Ovary (tissue), 9 donors: ENCODE data around the gene HSPA12A. TPM values are rescaled to one million over a fixed set of nuclear protein-coding genes. Genes with fewer than 3 reads are reported as not detected.
A peak's percentile ranks its signal among the peaks of the same experiment; 100 is the strongest.

Experiments
- DNase-seq, 5 donors: peaks; one replicate each; pipeline ENCODE4 v3.0.0-alpha.2; 2019 to 2020
- H3K27ac ChIP-seq, 2 donors: fragments of 200-600 bp; one replicate each; pipeline versions ENCODE4 v1.5.1 to v1.8.0; 2019 to 2022
- H3K27me3 ChIP-seq: fragments of 200-600 bp; one replicate; pipeline ENCODE4 v1.8.0; 2022
- H3K36me3 ChIP-seq: fragments of 200-600 bp; sonication (generic); one replicate; pipeline ENCODE4 v1.5.1; 2019
- H3K4me1 ChIP-seq: one replicate; pipeline ENCODE4 v1.8.1; 2013; ENCODE audit warnings: mild to moderate bottlenecking, moderate library complexity; ENCODE audit not compliant: insufficient read depth
- H3K4me3 ChIP-seq: fragments of 200-600 bp; sonication (generic); one replicate; pipeline ENCODE4 v1.5.1; 2017
- H3K9me3 ChIP-seq, 2 donors: fragments of 200-600 bp in 1 of 2; sonication (generic) in 1 of 2; one replicate each; pipeline versions ENCODE4 v1.5.1 to v1.8.1; 2013 to 2019; ENCODE audit warnings: mild to moderate bottlenecking in 1 of 2, moderate library complexity in 1 of 2
- EP300 ChIP-seq: sonication (generic); formaldehyde crosslinking; IDR thresholded peaks from one replicate; pipeline ENCODE4 v1.6.1; 2017; ENCODE audit warnings: antibody characterized with exemption
- POLR2A ChIP-seq: fragments of 450-650 bp; IDR thresholded peaks from one replicate; pipeline ENCODE4 v1.6.1; 2017; ENCODE audit warnings: antibody characterized with exemption, mild to moderate bottlenecking, moderate library complexity
- WGBS, 3 donors: extraction: QIAGEN DNeasy Blood & Tissue Kit in 1 of 3; methylation state at CpG; one replicate each; pipeline versions ENCODE4 v1.1.5 to v1.1.7; 2013 to 2017; 5-methylcytosine and 5-hydroxymethylcytosine counted together
- intact Hi-C, 4 donors: fragments of 100-400 bp; cut with DNase I; formaldehyde crosslinking; loops; one replicate each; pipeline versions ENCODE4 v1.11.0 to v1.15.1; 2022 to 2023
- polyA plus RNA-seq, 2 donors: library from polyadenylated mRNA; stranded (reverse); fragments of 200-250 nt in 1 of 2; fragments of 350-450 nt in 1 of 2; fragmentation: Illumina TruSeq in 1 of 2; extraction: RNeasy Lipid Tissue Mini Kit (QIAGEN cat#74804) in 1 of 2; gene quantifications; one replicate each; pipeline ENCODE4 v1.2.3, GENCODE V29; 2013 to 2014
- total RNA-seq, 7 donors: library from RNA; depleted of rRNA in 2 of 7; stranded (reverse); fragments of >200 nt in 2 of 7; fragmentation: NEBNext Ultra II Directional in 3 of 7; extraction: Animal tissue kit (Norgen Biotek cat#: 25700) in 3 of 7; gene quantifications; one replicate each; pipeline versions ENCODE4 v1.1.0 to v1.2.4, GENCODE V29; 2016 to 2023
- TF ChIP-seq, protein P1 (sequence below), 3 donors: fragments of 450-650 bp in 2 of 3; fragments of 200-600 bp in 1 of 3; IDR thresholded peaks; one replicate each; pipeline versions ENCODE4 v1.5.1 to v1.8.0; 2016 to 2022; ENCODE audit warnings: antibody characterized with exemption in 3 of 3, mild to moderate bottlenecking in 1 of 3
- donor health status: DM: no; HTN: no; CAD: no; lungs with moderate emphysema.
- donor health status: DM: no; HTN: no; CAD: no.
- donor health status: Bipolar disorder and iron deficiency.
- donor health status: DM: yes; HTN: yes; CAD: no.
- donor health status: DM: no; HTN: no; CAD: no.
- donor health status: DM: yes; HTN: yes; CAD: no.

HSPA12A gene
- total and polyA plus RNA-seq, 9 donors: 16.0 to 47.5 (median 36.4) TPM

DNA sequence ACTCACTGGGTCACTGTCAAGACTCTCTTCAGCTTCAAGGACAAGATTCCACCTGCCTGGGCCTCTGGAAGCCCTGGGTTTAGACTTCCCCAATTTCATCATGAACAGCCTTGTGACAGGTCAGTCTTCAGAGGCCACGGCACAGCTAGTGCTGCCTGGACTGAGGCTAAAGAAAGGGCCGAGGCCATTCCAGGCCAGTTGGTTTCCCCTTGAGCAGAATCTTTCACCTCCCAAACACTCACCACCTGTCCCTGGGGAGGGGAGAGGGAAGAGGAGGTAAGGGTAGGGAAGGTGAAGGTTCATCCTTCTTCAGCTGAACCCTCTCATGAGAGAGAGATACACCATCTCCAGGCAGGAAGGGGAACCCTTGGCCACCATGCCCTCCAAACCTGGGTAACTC, 24.3 kb downstream of the HSPA12A start:
- H3K9me3 ChIP-seq: no peaks in the 10 kb centered on the region
- no peaks in the 10 kb centered on the region for H3K36me3 ChIP-seq
- no peak overlapping the region for H3K27ac ChIP-seq
- 66 to 100% (median 91%) methylated on average over 2 of the region's 2 CpGs for WGBS, 3 donors
- H3K4me3 ChIP-seq: no peak overlapping the region
- intact Hi-C loops: no loop called here
- no peak for DNase-seq
- H3K4me1 ChIP-seq: peaks cover 40% of the 10 kb centered on the region
- H3K27me3 ChIP-seq: no peaks in the 10 kb centered on the region
- TF ChIP-seq, protein P1, sequence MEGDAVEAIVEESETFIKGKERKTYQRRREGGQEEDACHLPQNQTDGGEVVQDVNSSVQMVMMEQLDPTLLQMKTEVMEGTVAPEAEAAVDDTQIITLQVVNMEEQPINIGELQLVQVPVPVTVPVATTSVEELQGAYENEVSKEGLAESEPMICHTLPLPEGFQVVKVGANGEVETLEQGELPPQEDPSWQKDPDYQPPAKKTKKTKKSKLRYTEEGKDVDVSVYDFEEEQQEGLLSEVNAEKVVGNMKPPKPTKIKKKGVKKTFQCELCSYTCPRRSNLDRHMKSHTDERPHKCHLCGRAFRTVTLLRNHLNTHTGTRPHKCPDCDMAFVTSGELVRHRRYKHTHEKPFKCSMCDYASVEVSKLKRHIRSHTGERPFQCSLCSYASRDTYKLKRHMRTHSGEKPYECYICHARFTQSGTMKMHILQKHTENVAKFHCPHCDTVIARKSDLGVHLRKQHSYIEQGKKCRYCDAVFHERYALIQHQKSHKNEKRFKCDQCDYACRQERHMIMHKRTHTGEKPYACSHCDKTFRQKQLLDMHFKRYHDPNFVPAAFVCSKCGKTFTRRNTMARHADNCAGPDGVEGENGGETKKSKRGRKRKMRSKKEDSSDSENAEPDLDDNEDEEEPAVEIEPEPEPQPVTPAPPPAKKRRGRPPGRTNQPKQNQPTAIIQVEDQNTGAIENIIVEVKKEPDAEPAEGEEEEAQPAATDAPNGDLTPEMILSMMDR (IDR thresholded peaks at IDR 0.05): no peak
- TF ChIP-seq EP300 (no peak), POLR2A (no peak)

DNA sequence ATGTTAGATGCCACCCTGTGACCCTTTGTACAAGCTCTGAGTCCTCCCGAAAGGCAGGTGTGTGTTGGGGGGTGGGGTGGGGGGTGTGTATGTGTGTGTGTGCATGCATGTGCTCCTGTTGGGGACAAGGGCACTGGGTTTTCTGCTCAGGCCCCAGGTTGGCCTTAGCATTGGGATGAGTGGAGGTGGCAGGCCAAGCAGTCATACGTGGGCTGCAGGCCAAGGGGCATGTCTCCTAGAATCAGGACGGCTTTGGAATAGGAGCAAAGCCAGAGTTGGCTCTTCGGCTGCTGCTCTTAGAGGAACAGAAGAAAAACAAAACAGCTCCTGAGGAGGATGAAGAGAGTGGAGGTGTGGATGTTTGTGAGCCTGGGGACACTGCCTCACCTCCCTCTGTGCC, 26.0 kb downstream of the HSPA12A start:
- Histone ChIP-seq H3K27me3 (no peaks in the 10 kb centered on the region), H3K4me1 (peaks cover 29% of the 10 kb centered on the region), H3K27ac (no peak overlapping the region), H3K36me3 (no peaks in the 10 kb centered on the region), H3K4me3 (no peak overlapping the region), H3K9me3 (no peaks in the 10 kb centered on the region)
- intact Hi-C loops: no loop called here
- TF ChIP-seq, protein P1 (IDR thresholded peaks at IDR 0.05): no peak
- TF ChIP-seq POLR2A (no peak), EP300 (no peak)
- DNase-seq: peak in 2 of 5 donors; percentile 35 to 42
- 25 to 51% (median 29%) methylated on average over 4 of the region's 4 CpGs for WGBS, 3 donors

DNA sequence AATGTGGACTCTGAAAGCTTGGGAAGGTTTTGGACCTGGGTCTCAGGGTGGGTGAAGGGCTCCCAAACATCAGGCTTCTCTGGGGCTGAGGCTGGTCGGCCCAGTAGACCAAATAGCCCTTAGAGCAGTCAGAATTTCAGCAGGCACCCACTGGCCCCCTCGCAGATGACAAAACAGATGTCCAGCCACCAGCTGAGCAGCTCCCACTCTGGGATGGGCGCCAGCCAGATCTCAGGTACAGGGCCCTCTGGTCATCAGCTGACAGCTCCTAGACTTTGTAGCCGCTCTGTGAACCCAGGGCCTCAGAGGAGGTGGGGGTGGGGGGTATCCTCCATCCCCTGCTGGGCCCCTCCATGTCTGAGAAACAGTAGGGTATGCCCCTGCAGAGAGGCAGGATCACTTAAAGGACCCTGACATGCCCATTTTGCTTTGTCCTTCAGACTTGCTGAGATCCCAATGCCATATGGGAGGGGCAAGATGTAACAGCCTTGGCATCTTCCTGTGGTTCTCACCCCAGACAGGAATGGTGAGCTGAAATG, 26.5 kb downstream of the HSPA12A start:
- intact Hi-C loops: no loop called here
- TF ChIP-seq, protein P1 (IDR thresholded peaks at IDR 0.05): no peak
- no peak for TF ChIP-seq POLR2A
- TF ChIP-seq EP300: no peak
- DNase-seq: no peak
- Histone ChIP-seq H3K27me3 (no peaks in the 10 kb centered on the region), H3K27ac (no peak overlapping the region), H3K9me3 (no peaks in the 10 kb centered on the region), H3K4me1 (peaks cover 32% of the 10 kb centered on the region), H3K36me3 (no peaks in the 10 kb centered on the region), H3K4me3 (no peak overlapping the region)
- 70 to 82% (median 76%) methylated on average over 4 of the region's 4 CpGs for WGBS, 3 donors

DNA sequence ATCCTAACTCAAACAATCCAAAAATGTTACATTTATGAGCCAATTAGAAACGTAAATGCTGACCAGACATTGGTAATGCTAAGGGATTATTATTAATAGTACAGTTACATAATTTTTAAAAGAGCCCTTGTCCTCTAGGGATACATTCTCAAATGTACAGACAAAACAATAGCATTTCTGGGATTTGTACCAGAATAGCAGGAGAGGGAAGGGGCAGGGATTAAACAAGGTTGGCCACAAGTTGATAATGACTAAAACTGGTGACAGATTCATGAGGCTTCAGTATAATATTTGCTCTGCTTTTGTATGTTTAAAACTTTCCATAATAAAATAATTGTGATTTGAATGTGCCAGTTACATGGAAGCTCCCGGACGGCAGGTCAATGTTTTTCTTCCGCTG, 27.0 kb downstream of the HSPA12A start:
- peaks cover 28% of the 10 kb centered on the region for H3K4me1 ChIP-seq
- TF ChIP-seq EP300 (no peak), POLR2A (no peak)
- TF ChIP-seq, protein P1 (IDR thresholded peaks at IDR 0.05): no peak
- H3K27ac ChIP-seq: no peak overlapping the region
- H3K27me3 ChIP-seq: no peaks in the 10 kb centered on the region
- intact Hi-C loops: no loop called here
- WGBS, 3 donors: 34 to 62% (median 44%) methylated on average over 4 of the region's 4 CpGs
- H3K9me3 ChIP-seq: no peaks in the 10 kb centered on the region
- H3K4me3 ChIP-seq: no peak overlapping the region
- H3K36me3 ChIP-seq: no peaks in the 10 kb centered on the region
- no peak for DNase-seq
